Activated CD8-positive, alpha-beta memory T cell treated with anti-CD3 and anti-CD28 coated beads for 4 hours (primary cell): ENCODE measurements around the gene USP33.
"Not testable (repeated sequence)": the region's sequence is repeated elsewhere in the genome, so short reads cannot be mapped to it uniquely, and the experiment has no call there.

Source experiments
- DNase-seq, 2 donors: peaks; one replicate each; pipeline ENCODE4 v3.0.0-alpha.2; 2020; ENCODE audit warnings: low read depth in 2 of 2

The USP33 gene

DNA sequence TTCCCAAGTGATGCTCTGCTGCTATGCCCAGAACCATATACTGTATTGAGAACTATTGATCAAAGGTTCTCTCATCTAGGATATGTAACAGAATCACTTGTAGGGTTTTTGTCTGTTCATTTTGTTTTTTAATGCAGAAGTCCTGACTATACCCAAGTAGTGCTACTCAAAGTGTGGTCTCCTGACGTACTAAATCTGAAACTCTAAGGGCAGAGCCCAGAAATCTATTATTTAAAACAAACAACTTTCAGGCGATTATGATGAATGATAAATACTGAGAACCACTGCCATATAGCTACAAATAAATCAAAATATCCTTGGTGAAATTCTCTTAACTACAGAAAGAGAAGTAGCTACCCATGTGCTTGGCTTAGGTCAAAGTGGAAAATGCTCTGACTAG, 87.3 kb downstream of the USP33 start:
- DNase-seq: no peak

DNA sequence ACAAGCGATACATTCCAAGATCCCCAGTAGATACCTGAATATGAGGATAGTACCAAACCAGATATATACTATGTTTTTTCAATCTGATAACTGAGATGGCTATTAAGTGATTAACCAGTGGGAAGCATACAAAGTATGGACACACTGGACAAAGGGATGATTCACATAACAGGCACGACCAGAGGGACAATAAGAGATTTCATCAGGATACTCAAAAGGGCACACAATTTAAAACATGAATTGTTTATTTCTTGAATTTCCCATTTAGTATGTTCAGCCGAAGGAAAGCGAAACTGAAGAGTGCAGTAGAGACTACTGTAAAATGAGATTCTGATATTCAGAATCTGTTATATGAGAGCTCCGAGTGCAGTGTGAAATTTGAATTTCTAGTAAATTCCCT, 87.8 kb downstream of the USP33 start:
- no peak for DNase-seq

DNA sequence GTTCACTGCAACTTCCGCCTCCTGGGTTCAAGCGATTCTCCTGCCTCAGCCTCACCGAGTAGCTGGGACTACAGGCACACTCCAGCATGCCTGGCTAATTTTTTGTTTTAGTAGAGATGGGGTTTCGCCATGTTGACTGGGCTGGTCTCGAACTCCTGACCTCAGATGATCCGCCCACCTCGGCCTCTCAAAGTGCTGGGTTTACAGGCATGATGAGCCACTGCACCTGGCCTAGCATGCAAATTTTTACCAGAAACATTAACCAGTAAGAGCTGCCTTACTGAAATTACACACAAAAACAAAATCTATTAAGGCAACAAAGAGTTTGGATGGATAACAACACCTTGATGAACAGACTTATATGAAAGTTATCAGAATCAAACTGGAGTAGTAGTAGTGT, 89.3 kb downstream of the USP33 start:
- no peak for DNase-seq

DNA sequence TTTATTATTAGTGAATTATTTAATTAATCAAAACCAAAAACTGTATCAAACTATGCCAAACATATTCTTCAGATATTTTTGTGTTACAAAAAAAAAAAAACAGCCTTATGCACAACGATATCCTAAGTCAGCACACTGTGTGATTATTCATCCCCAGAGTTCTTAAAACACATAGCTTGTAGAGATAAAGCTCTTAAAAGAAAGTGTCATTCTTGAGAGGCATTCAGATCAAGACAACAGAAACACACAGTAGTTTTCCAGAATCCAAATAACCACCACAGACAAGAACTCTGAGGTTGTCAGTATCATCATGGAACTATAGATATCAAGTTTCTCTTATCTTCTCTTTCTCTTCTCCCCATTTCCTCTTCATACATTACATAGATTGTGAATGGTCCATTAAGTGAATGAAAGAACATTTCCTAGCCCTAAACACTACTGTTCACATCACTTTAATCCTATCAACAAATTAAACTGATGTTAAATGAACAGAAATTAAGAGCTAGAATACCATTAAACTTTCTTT, 90.7 kb downstream of the USP33 start:
- DNase-seq: no peak

DNA sequence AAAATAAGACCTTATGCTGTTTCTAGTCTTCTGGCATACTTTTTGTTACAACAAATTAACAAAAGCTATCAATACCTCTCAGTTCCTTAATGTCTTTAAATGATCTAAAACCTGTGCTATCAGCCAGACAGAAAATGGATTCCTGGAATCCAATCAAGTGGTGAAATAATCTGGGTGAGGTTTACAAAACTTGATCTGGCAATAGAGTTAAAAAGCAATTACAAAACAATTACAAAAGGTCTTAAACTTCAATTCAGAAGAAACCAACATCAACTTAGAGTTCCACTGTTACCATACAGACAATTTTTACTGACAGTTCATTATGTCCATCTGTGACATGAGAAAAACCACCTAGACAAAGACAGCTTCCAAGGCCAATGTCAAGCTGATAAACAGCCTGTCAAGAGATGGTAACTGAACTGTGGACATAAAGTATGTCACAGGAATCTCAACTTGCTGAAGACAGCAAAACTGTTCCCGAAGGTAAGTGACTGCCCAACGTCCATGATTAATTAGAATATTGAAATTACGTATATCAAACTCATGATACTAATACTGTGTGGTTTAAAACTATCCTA, 94.6 kb downstream of the USP33 start:
- DNase-seq: no peak

DNA sequence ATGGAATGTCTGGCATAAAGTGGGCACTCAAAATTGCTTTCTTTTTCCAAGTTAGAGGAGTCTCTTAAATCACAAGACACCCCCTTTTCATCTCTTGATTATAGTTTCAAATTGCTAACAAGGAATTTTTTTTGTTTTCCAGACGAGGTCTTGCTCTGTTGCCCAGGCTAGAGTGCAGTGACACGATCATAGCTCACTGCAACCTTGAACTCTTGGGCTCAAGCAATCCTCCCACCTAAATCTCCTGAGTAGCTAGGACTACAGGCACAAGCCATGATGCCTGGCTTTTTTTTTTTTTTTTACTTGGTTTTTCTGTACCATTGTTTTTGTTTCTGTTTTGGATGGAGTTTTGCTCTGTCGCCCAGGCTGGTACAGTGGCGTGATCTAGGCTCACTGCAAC, 98.0 kb downstream of the USP33 start:
- DNase-seq: no peak

DNA sequence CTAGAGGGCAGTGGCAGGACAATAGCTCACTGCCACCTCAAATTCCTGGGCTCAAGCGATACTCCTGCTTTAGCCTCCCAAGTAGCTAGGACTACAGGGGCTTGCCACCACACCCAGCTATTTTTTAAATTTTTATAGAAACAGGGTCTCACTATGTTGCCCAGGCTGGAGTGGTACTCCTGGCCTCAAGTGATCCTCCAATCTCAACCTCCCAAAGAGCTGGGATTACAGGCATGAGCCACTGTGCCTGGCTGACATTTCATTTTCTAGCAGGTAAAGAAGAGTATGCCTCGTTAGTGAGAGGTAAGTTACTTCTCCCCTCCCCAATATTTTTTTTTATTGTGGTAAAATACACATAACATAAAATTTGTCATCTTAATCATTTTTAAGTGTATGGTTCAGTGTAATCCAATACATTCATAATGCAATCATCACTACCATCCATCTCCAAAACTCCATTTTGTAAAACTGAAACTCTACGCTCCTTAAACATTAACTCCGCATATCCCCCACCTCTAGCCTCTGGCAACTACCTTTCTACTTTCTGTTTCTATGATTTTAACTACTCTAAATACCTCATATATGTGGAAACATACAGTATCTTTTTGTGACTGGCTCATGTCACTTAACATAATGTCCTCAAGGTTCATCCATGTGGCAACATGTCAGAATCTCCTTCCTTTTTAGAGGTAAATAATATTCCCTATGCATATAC, 99.6 kb downstream of the USP33 start:
- no peak for DNase-seq

DNA sequence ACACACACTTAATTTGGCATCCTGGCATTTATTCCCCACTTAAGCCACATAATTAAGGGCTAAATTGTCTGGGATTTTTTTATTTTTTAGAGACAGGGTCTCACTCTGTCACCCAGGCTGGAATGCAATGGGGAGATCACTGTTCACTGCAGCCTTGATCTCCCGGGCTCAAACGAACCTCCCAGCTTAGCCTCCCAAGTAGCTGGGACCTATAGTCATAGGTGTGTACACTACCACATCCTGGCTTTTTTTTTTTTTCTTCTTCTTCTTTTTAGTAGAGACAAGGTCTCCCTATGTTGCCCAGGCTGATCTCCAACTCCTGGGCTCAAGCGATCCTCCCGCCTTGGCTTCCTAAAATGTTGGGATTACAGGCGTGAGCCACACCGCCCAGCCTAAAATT, 101.4 kb downstream of the USP33 start:
- no peak for DNase-seq

DNA sequence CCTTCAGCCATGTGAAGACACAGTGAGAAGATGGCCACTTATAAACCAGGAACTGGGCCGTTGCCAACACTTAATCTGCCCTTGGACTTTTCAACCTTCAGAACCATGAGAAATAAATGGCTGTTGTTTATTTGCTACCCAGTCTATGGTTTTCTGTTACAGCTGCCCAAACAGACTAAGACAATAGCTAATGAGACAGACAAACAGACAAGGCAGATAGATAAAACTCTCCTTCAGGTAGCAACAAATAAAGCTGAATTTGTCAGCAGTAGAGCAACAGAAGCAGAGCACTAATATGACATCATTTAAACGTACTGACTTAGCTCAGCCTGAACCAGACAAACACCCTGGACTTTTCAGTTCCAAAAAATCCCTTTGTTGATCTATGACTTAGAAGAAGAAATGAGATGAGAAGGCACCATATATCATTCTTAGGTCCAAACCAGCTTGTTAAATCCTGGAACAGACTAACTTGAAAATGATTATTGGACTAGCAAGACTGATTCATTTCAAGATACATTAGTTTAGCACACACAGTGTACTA, 104.1 kb downstream of the USP33 start:
- DNase-seq: no peak

DNA sequence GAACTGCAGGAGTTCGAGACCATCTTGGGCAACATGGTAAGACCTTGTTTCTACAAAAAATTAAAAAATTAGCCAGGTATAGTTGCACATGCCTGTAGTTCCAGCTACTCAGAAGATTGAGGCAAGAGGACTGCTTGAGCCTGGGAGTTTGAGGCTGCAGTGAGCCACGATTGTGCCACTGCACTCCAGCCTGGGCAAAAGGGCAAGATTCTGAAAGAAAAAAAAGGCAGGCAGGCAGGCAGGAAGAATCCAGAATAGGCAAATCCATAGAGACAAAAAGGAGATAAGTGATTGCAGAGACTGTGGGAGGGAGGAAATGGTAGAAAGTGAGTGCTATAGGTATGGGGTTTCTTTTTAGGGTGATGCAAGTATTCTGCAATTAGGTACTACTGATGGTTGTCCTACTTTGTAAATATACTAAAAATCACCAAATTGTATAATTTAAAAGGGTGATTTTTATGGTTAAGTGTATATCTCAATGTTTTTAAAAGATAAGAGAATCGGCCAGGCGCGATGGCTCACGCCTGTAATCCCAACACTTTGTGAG, 106.6 kb downstream of the USP33 start:
- DNase-seq: no peak

DNA sequence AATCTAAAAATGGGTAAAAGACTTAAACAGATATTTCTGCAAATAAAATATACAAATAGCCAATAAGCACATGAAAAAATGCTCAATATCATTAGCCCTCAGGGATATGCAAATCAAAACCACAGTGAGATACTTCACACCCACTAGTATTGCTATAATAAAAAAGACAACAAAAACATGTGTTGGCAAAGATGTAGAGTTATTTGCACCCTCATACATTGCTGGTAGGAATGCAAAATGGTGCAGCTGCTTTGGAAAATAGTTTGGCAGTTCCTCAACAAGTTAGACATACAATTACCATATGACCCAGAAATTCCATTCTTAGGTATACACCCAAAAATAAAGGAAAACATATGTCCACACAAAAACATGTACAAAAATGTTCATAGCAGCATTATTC, 107.4 kb downstream of the USP33 start:
- no peak for DNase-seq

DNA sequence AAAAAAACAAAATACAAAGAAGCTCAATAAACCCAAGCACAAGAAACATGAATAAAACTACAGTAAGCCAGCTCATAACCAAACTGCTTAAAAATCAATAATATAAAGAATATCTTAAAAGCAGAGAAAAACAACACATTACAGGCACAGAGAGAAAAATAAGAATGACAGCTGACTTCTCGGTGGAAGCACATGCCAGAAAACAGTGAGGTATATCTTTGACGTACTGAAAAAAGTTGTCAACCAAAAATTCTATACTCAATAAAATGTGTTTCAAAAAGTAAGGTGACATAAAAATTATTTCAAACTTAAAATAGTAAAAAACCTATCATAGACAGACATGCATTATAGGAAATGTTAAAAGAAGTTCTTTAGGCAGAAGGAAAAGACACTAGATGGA, 110.5 kb downstream of the USP33 start:
- DNase-seq: no peak

DNA sequence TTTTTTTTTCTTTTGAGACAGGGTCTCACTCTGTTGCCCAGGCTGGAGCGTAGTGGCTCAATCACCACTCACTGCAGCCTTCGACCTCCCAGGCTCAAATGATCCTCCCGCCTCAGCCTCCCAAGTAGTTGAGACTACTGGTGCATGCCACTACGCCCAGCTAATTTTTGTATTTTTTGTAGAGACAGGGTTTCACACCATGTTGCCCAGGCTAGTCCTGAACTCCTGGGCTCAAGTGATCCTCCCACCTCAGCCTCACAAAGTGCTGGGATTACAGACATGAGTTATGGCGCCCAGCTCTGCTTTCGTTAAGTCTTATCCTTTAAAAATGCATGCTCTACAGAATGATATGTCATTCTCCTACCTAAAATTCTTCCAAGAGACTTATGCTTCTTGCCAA, 113.4 kb downstream of the USP33 start:
- not testable (repeated sequence) for DNase-seq
